ENCODE data around the gene MBD5. TPM values are rescaled to one million over a fixed set of nuclear protein-coding genes. Genes with fewer than 3 reads are reported as not detected.

The MBD5 gene
- total and polyA plus RNA-seq, 8 donors = 32.5 to 58.0 (median 43.5) TPM

DNA sequence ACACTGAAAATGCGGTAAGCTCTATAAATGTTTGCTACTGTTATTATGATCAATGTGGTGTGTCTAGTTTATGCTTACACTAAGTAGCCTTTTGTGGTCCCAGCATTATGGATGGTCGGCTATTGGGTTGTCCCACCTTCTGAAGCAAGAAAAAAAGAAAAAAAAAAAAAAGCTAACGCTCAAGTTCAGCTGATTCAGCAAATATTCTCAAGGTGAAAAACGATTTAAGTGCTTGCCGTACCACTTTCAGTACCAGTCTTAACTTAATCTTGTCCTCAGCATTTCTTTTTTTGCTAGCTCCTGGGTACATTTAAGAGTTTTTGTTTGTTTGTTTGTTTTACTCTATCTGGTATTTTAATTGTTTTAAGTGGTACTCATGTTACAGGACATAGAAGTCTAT lies 87.5 kb downstream of the MBD5 start:
- no peaks in the 10 kb centered on the region for H3K36me3 ChIP-seq
- DNase-seq (no peak), ATAC-seq (no peak)
- TF ChIP-seq, protein P1, sequence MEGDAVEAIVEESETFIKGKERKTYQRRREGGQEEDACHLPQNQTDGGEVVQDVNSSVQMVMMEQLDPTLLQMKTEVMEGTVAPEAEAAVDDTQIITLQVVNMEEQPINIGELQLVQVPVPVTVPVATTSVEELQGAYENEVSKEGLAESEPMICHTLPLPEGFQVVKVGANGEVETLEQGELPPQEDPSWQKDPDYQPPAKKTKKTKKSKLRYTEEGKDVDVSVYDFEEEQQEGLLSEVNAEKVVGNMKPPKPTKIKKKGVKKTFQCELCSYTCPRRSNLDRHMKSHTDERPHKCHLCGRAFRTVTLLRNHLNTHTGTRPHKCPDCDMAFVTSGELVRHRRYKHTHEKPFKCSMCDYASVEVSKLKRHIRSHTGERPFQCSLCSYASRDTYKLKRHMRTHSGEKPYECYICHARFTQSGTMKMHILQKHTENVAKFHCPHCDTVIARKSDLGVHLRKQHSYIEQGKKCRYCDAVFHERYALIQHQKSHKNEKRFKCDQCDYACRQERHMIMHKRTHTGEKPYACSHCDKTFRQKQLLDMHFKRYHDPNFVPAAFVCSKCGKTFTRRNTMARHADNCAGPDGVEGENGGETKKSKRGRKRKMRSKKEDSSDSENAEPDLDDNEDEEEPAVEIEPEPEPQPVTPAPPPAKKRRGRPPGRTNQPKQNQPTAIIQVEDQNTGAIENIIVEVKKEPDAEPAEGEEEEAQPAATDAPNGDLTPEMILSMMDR (IDR thresholded peaks at IDR 0.05) = no peak
- no peaks in the 10 kb centered on the region for H3K4me1 ChIP-seq
- H3K4me3 ChIP-seq = no peak overlapping the region
- no peak overlapping the region for H3K27ac ChIP-seq
- intact Hi-C loops (cut with DNase I) = no loop called here
- H3K27me3 ChIP-seq = no peaks in the 10 kb centered on the region
- no peaks in the 10 kb centered on the region for H3K9me3 ChIP-seq

DNA sequence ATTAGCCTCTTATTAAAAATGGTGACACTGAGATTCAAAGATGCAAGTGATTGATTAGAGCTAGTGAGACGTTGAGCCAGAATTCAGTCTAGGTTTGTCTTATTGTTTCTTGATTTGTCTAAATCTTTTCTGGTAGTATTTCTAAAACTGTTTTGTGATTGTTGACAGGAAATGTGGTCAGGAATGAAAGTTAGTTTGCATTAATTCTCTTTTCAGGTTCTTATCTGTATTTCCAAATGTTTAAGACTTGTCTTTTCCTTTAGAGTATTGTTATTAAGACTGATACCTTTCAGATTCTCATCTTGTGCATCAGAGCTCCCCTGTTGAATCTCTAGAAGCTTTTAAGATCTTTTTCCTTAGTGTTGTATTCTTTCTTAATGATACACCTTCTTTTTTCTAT lies 89.3 kb downstream of the MBD5 start:
- intact Hi-C loops (cut with DNase I) = no loop called here
- no peaks in the 10 kb centered on the region for H3K9me3 ChIP-seq
- TF ChIP-seq, protein P1 (IDR thresholded peaks at IDR 0.05) = no peak
- no peaks in the 10 kb centered on the region for H3K36me3 ChIP-seq
- no peak overlapping the region for H3K4me3 ChIP-seq
- DNase-seq (no peak), ATAC-seq (no peak)
- H3K27me3 ChIP-seq = no peaks in the 10 kb centered on the region
- H3K27ac ChIP-seq = no peak overlapping the region
- no peaks in the 10 kb centered on the region for H3K4me1 ChIP-seq

- Histone ChIP-seq H3K27me3 (no peaks in the 10 kb centered on the region), H3K4me1 (no peaks in the 10 kb centered on the region), H3K9me3 (no peaks in the 10 kb centered on the region), H3K27ac (no peak overlapping the region), H3K4me3 (no peak overlapping the region), H3K36me3 (no peaks in the 10 kb centered on the region)
- no peak for DNase-seq
- TF ChIP-seq, protein P1 (IDR thresholded peaks at IDR 0.05) = no peak
- ATAC-seq = no peak
- intact Hi-C loops (cut with DNase I) = no loop called here
Observed at GRCh38 chr2:148122788-148123187, 101.9 kb downstream of the MBD5 start.

DNA sequence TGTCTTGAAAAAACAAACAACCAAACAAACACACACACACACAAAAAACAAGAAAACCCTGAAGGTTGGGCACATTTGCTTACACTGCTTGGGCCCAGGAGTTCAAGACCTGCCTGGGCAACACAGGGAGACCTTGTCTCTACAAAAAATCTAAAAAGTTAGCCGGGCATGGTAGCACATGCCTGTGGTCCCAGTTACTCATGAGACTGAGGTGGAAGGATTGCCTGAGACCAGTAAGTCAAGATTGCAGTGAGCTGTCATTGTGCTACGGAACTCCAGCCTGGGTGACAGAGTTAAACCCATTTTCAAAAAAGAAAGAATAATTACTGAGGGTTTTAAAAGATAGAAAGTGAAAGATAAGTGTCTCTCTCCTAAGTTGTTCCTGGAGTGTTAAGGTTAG lies 103.4 kb downstream of the MBD5 start:
- no peaks in the 10 kb centered on the region for H3K9me3 ChIP-seq
- intact Hi-C loops (cut with DNase I) = no loop called here
- TF ChIP-seq, protein P1 (IDR thresholded peaks at IDR 0.05) = no peak
- ATAC-seq = no peak
- H3K4me3 ChIP-seq = no peak overlapping the region
- DNase-seq = no peak
- no peaks in the 10 kb centered on the region for H3K36me3 ChIP-seq
- H3K4me1 ChIP-seq = no peaks in the 10 kb centered on the region
- no peaks in the 10 kb centered on the region for H3K27me3 ChIP-seq
- no peak overlapping the region for H3K27ac ChIP-seq

- Histone ChIP-seq H3K4me3 (no peak overlapping the region), H3K27me3 (no peaks in the 10 kb centered on the region), H3K9me3 (no peaks in the 10 kb centered on the region), H3K36me3 (no peaks in the 10 kb centered on the region), H3K27ac (no peak overlapping the region), H3K4me1 (no peaks in the 10 kb centered on the region)
- DNase-seq (peak in 1 of 4 donors; percentile 30), ATAC-seq (peak; percentile 50)
- TF ChIP-seq, protein P1 (IDR thresholded peaks at IDR 0.05) = no peak
- intact Hi-C loops (cut with DNase I) = no loop called here
Observed at GRCh38 chr2:148130581-148130980, 109.7 kb downstream of the MBD5 start.
